ENCODE measurements around the gene STOM. TPM values are rescaled to one million over a fixed set of nuclear protein-coding genes. Genes with fewer than 3 reads are reported as not detected.

The STOM gene
- polyA plus RNA-seq, 3 donors, result 23.8 to 66.9 (median 63.8) TPM

Other genes starting within 250 kb of the STOM start
- 10 to 100 TPM; 23.1 to 60.0 (median 44.4) TPM for gene RAB14, start 168.4 kb downstream of the STOM start, polyA plus RNA-seq
- gene GSN, start 102.1 kb downstream of the STOM start, polyA plus RNA-seq, result 100 to 1,000 TPM in 1 of 3 donors, 10 to 100 TPM in 2; 67.4 to 187 (median 95.8) TPM
- gene GGTA1, start 129.6 kb upstream of the STOM start, polyA plus RNA-seq, result 10 to 100 TPM; 10.9 to 35.6 (median 15.4) TPM